Superior temporal gyrus (tissue), 1 donor: Measurements from ENCODE around the gene PLCH2.

Experiments
- DNase-seq: peaks from one replicate; pipeline ENCODE4 v3.0.0-alpha.2; 2016; ENCODE audit errors: extremely low spot score

Gene PLCH2

GRCh38 chr1:2477309-2477708 lies 1.2 kb downstream of the PLCH2 start:
- DNase-seq = no peak

- no peak for DNase-seq
Measured at GRCh38 chr1:2477791-2478499, 1.9 kb downstream of the PLCH2 start.

GRCh38 chr1:2479186-2479585 lies 3.1 kb downstream of the PLCH2 start:
- no peak for DNase-seq

- DNase-seq = no peak
Measured at GRCh38 chr1:2479618-2480017, 3.5 kb downstream of the PLCH2 start.

GRCh38 chr1:2480236-2480985 lies 4.3 kb downstream of the PLCH2 start:
- no peak for DNase-seq

- DNase-seq = no peak
Measured at GRCh38 chr1:2480986-2481364, 4.9 kb downstream of the PLCH2 start.

- no peak for DNase-seq
Measured at GRCh38 chr1:2481885-2482284, 5.8 kb downstream of the PLCH2 start.

GRCh38 chr1:2482588-2482987 lies 6.5 kb downstream of the PLCH2 start:
- DNase-seq = no peak

GRCh38 chr1:2483026-2483425 lies 6.9 kb downstream of the PLCH2 start:
- no peak for DNase-seq

- DNase-seq = no peak
Measured at GRCh38 chr1:2483970-2484369, 7.9 kb downstream of the PLCH2 start.

GRCh38 chr1:2486041-2486440 lies 10.0 kb downstream of the PLCH2 start:
- no peak for DNase-seq

GRCh38 chr1:2486558-2486957 lies 10.5 kb downstream of the PLCH2 start:
- DNase-seq = no peak

- no peak for DNase-seq
Measured at GRCh38 chr1:2488688-2489087, 12.6 kb downstream of the PLCH2 start.

- no peak for DNase-seq
Measured at GRCh38 chr1:2489615-2490014, 13.5 kb downstream of the PLCH2 start.

- no peak for DNase-seq
Measured at GRCh38 chr1:2492091-2492490, 16.0 kb downstream of the PLCH2 start.

- DNase-seq = no peak
Measured at GRCh38 chr1:2493218-2493617, 17.1 kb downstream of the PLCH2 start.

- DNase-seq = peak; percentile 89
Measured at GRCh38 chr1:2493691-2494322, 17.7 kb downstream of the PLCH2 start.

- no peak for DNase-seq
Measured at GRCh38 chr1:2494323-2494693, 18.2 kb downstream of the PLCH2 start.

- no peak for DNase-seq
Measured at GRCh38 chr1:2495026-2495425, 18.9 kb downstream of the PLCH2 start.

GRCh38 chr1:2495546-2495945 lies 19.5 kb downstream of the PLCH2 start:
- DNase-seq = no peak

GRCh38 chr1:2496087-2496622 lies 20.1 kb downstream of the PLCH2 start:
- DNase-seq = no peak

GRCh38 chr1:2496746-2497145 lies 20.7 kb downstream of the PLCH2 start:
- DNase-seq = no peak

GRCh38 chr1:2497891-2498290 lies 21.8 kb downstream of the PLCH2 start:
- no peak for DNase-seq
